ENCODE measurements around the gene MRPL34.

Gene MRPL34

DNA sequence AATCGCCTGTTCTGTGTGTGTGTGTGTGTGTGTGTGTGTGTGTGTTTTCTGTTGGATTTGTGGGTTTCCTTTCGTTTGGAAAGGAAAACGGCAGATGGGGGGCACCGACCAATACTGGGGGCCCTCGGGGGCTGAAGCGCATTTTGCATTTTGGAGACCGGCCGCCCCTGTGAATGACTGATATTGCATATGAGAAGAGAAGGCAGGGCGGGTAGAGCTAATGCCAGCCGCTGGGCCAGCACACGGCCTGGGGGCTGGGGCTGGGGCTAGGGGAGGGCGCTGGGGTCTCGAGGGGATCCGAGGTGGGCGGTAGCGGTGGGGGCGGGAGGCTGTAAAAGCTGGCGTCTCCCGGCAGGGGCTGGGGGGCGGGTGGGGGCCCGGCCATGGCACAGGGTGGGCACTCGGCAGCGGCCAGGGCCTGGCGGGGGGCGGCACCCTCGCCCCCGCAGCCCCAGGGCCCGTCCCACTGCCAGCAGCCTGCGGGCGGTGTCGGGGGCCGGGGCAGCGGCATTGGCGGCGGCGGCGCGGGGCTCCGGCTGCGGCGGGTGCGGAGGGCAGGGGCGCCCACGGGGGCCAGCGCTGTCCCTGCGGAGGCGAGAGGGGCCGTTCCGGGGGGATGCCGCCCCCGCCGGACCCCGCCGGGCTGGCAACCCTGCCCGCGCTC lies 17.8 kb downstream of the MRPL34 start:
- 94% methylated on average over 56 of the region's 56 CpGs for WGBS, 2 experiments
- peaks cover 8% of the 10 kb centered on the region for H3K36me3 ChIP-seq (ENCODE audit: control insufficient read depth, insufficient read depth, low read length)
- H3K4me1 ChIP-seq (ENCODE audit: control insufficient read depth, insufficient read depth, low read length) = peaks cover 9% of the 10 kb centered on the region
- H3K27me3 ChIP-seq (ENCODE audit: control insufficient read depth, insufficient read depth, low read length, poor library complexity, severe bottlenecking) = no peaks in the 10 kb centered on the region
- no peak overlapping the region for H3K4me3 ChIP-seq (ENCODE audit: insufficient read depth, low read depth, low read length)
- H3K9me3 ChIP-seq (ENCODE audit: control insufficient read depth, low read length) = no peaks in the 10 kb centered on the region
- no peak overlapping the region for H3K27ac ChIP-seq (ENCODE audit: insufficient read depth, low read depth, low read length, poor library complexity, severe bottlenecking)

DNA sequence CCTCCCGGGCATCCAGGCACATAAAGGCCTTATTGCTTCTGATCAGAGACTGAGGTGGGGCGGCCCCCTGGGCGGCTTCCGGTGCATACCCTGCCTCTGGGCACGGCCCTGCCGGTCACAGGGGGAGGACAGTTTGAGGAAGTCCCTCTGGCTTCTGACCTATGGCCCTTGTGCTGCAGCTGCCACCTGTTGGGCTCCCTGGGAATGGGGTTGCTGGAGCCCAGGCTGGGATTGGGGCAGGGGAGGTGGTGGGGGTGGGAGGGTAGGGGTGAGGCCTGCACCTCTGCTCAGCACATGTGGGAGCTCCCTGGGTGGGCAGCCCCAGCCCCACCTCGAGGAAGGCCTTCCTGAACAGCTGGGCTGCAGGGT lies 18.3 kb downstream of the MRPL34 start:
- 88 to 97% methylated on average over 7 of the region's 7 CpGs for WGBS, 2 experiments
- Histone ChIP-seq H3K27me3 (ENCODE audit: control insufficient read depth, insufficient read depth, low read length, poor library complexity, severe bottlenecking) (peaks cover 4% of the 10 kb centered on the region), H3K4me1 (ENCODE audit: control insufficient read depth, insufficient read depth, low read length) (peaks cover 9% of the 10 kb centered on the region), H3K4me3 (ENCODE audit: insufficient read depth, low read depth, low read length) (no peak overlapping the region), H3K9me3 (ENCODE audit: control insufficient read depth, low read length) (no peaks in the 10 kb centered on the region), H3K36me3 (ENCODE audit: control insufficient read depth, insufficient read depth, low read length) (peaks cover 8% of the 10 kb centered on the region), H3K27ac (ENCODE audit: insufficient read depth, low read depth, low read length, poor library complexity, severe bottlenecking) (no peak overlapping the region)

DNA sequence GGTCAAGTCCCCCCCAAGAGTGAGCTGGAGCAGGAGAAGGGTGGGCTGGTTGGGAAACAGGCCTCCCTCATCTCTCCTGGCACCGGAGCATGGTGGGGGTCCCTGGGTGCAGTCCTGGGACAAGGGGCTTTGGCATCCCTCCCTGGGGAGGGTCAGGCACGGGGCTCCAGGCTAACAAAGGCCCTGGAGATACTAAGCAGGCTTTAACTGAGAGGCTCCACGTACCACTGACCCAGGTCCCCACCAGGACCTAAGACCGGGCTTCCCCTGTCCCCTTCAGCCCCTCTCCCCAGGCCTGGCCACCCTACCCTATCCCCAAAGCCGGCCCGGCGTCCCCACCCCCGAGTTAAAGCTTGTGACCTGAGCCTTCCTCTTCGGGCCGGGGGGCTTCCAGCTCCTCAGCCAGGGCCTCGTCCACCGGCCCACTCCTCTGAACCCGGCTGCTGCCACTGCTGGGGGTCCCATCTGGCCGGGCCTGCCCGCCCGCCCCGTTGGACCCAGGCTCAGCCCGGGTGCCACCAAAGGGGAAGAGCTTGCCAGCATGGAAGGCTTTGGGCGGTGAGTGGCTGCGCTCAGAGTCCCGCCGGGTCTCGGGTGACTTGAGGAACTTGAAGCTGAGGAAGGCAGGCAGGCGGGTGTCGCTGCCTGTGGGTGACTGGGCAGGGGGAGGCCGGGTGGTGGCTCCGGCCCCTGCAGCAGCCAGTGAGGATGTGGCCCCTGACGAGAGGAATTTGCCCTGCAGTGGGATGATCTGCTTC lies 18.9 kb downstream of the MRPL34 start:
- H3K9me3 ChIP-seq (ENCODE audit: control insufficient read depth, low read length) = no peaks in the 10 kb centered on the region
- no peak overlapping the region for H3K27ac ChIP-seq (ENCODE audit: insufficient read depth, low read depth, low read length, poor library complexity, severe bottlenecking)
- 95% methylated on average over 28 of the region's 28 CpGs for WGBS, 2 experiments
- peaks cover 10% of the 10 kb centered on the region for H3K27me3 ChIP-seq (ENCODE audit: control insufficient read depth, insufficient read depth, low read length, poor library complexity, severe bottlenecking)
- peaks cover 5% of the 10 kb centered on the region for H3K36me3 ChIP-seq (ENCODE audit: control insufficient read depth, insufficient read depth, low read length)
- no peak overlapping the region for H3K4me3 ChIP-seq (ENCODE audit: insufficient read depth, low read depth, low read length)
- H3K4me1 ChIP-seq (ENCODE audit: control insufficient read depth, insufficient read depth, low read length) = peaks cover 9% of the 10 kb centered on the region

DNA sequence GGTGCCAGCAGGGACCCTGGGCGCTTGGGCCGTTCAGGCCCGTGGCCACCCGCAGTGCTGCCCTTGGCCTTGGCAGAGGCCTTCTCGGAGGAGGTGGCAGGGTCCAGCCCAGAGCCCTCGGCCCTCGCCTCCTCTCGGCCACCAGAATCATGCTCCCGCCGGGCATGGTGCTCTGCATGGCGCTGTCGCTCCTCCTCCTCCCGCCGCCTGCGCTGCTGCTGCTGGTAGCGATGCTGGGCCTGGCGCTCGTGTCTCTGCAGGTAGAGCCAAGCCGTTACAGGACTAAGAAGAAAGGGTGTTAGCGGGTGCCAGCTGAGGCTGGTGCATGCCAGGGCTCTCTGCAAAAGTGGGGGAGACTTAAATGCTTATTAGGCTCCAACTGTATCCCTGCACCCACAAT lies 19.5 kb downstream of the MRPL34 start:
- WGBS, 2 experiments = 95 to 96% methylated on average over 20 of the region's 20 CpGs
- H3K27ac ChIP-seq (ENCODE audit: insufficient read depth, low read depth, low read length, poor library complexity, severe bottlenecking) = no peak overlapping the region
- peaks cover 12% of the 10 kb centered on the region for H3K27me3 ChIP-seq (ENCODE audit: control insufficient read depth, insufficient read depth, low read length, poor library complexity, severe bottlenecking)
- H3K4me1 ChIP-seq (ENCODE audit: control insufficient read depth, insufficient read depth, low read length) = peaks cover 9% of the 10 kb centered on the region
- no peaks in the 10 kb centered on the region for H3K9me3 ChIP-seq (ENCODE audit: control insufficient read depth, low read length)
- no peak overlapping the region for H3K4me3 ChIP-seq (ENCODE audit: insufficient read depth, low read depth, low read length)
- peaks cover 4% of the 10 kb centered on the region for H3K36me3 ChIP-seq (ENCODE audit: control insufficient read depth, insufficient read depth, low read length)

DNA sequence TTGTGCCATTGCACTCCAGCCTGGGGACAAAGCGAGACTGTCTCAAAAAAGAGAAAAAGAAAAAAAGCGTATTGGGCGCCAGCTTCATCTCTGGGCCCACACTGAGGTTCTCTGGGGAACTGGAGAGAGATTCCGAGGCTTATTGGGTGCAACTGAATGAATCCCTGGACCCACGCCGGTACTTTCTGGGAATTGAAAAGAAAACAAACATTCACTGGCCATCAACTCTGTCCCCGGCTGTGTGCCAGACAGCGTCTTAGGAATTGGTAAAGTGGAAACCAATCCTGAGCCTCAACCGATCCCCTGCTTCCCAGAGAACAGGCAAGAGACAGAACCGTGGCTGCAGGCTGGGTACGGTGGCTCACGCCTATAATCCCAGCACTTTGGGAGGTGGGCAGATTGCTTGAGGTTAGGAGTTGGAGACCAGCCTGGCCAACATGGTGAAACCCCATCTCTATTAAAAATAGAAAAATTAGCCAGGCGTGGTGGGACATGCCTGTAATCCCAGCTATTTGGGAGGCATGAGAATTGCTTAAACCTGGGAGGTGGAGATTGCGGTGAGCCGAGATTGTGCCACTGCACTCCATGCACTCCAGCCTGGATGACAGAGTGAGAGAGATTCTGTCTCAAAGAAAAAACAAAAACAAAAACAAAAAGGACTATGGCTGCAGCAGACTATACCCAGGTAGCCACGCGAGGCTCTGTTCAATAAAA lies 20.4 kb downstream of the MRPL34 start:
- Histone ChIP-seq H3K27ac (ENCODE audit: insufficient read depth, low read depth, low read length, poor library complexity, severe bottlenecking) (no peak overlapping the region), H3K36me3 (ENCODE audit: control insufficient read depth, insufficient read depth, low read length) (peaks cover 4% of the 10 kb centered on the region), H3K27me3 (ENCODE audit: control insufficient read depth, insufficient read depth, low read length, poor library complexity, severe bottlenecking) (peaks cover 12% of the 10 kb centered on the region), H3K9me3 (ENCODE audit: control insufficient read depth, low read length) (no peaks in the 10 kb centered on the region), H3K4me3 (ENCODE audit: insufficient read depth, low read depth, low read length) (no peak overlapping the region), H3K4me1 (ENCODE audit: control insufficient read depth, insufficient read depth, low read length) (peaks cover 9% of the 10 kb centered on the region)
- 94 to 97% methylated on average over 17 of the region's 17 CpGs for WGBS, 2 experiments

DNA sequence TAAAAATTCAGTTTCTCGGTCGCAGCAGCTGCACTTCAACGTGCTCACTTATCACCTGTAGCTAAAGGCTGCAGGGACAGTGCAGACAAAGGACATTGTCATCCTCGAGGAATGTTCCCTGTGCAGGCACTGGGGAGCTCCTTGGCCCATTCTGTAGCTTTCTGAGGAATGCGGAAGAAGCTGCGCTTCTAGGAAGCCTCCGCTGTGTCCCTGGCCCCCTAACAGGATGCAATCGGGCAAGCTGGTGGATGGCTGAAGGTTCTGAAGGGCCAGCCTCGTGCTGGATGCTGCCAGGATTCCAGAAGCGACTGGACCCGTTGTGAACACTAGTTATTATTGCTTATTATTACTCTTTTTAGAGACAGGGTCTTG lies 20.9 kb downstream of the MRPL34 start:
- peaks cover 9% of the 10 kb centered on the region for H3K4me1 ChIP-seq (ENCODE audit: control insufficient read depth, insufficient read depth, low read length)
- H3K36me3 ChIP-seq (ENCODE audit: control insufficient read depth, insufficient read depth, low read length) = peaks cover 4% of the 10 kb centered on the region
- H3K4me3 ChIP-seq (ENCODE audit: insufficient read depth, low read depth, low read length) = no peak overlapping the region
- H3K27me3 ChIP-seq (ENCODE audit: control insufficient read depth, insufficient read depth, low read length, poor library complexity, severe bottlenecking) = peaks cover 12% of the 10 kb centered on the region
- WGBS, 2 experiments = 81 to 83% methylated on average over 11 of the region's 11 CpGs
- H3K9me3 ChIP-seq (ENCODE audit: control insufficient read depth, low read length) = no peaks in the 10 kb centered on the region
- no peak overlapping the region for H3K27ac ChIP-seq (ENCODE audit: insufficient read depth, low read depth, low read length, poor library complexity, severe bottlenecking)

DNA sequence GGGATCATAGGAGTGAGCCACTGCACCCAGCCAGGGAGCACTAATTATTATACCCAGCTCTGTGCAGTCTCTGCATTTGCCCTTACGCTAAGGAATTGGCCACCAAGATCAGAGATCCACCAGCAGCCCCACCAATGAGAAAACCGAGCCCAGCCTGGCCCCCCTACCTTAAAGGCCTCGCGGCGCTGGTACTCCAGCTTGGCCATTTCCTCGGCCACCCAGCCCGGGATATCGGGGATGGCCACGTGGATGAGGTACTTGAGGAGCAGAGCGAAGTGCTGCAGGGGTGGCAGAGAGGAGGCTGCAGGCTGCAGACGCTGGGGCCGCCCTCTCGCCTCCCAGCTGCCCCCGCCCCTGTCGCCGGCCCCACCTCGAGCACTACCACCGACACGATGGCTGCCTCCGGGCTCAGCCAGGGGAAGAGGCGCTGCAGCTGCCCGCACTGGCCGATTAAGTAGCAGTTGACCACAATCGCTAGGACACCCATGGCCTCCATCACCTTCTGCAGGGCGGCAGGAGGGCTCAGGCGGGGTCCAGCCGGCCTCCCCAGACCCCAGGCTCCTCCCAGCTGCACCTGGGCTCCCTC lies 21.5 kb downstream of the MRPL34 start:
- peaks cover 9% of the 10 kb centered on the region for H3K4me1 ChIP-seq (ENCODE audit: control insufficient read depth, insufficient read depth, low read length)
- H3K4me3 ChIP-seq (ENCODE audit: insufficient read depth, low read depth, low read length) = peak overlapping the region; percentile 47
- no peaks in the 10 kb centered on the region for H3K9me3 ChIP-seq (ENCODE audit: control insufficient read depth, low read length)
- H3K27ac ChIP-seq (ENCODE audit: insufficient read depth, low read depth, low read length, poor library complexity, severe bottlenecking) = peak overlapping the region; percentile 27
- peaks cover 4% of the 10 kb centered on the region for H3K36me3 ChIP-seq (ENCODE audit: control insufficient read depth, insufficient read depth, low read length)
- 69 to 70% methylated on average over 27 of the region's 27 CpGs for WGBS, 2 experiments
- H3K27me3 ChIP-seq (ENCODE audit: control insufficient read depth, insufficient read depth, low read length, poor library complexity, severe bottlenecking) = peaks cover 12% of the 10 kb centered on the region

DNA sequence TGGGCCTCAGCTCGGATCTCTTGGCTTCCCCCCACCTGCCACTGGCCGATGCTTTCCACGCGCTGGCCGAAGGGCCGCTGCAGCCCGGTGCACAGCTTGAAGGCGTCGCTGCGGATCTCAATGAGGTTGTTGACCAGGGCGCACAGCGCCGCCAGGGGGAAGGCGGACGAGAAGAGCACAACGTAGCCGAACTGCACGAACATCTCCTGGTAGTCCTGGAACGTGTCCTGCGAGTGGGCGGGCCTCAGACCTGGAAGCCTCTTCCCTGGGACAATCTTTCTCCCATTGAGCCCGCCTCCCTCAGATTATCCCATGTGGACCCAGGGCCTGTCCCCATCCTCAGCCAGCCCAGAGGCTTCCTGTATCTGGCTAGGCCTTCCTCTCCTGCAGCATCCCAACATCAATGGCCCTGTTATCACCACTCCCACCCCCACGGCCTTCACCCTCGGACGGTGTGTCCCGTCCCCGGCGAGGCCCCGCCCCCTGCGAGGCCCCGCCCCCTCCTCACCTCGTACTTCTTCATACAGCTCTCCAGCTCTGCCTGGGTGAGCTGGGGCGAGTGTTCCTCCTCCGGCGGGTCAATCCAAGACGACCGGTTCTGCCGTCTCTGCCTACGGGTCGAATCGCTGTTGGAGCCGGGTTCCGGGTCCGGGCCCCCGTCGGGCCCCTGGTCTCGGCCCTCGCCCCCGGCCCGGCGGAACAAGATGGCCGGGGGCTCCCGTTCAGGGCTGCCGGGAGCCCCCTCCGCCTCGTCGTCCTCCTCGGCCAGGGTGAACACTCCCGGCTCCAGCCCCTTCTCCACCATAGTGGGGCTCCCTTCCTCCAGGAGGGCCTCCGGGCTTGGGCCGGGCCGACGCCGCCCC lies 22.2 kb downstream of the MRPL34 start:
- H3K4me1 ChIP-seq (ENCODE audit: control insufficient read depth, insufficient read depth, low read length) = peaks cover 9% of the 10 kb centered on the region
- peak overlapping the region; percentile 47 for H3K4me3 ChIP-seq (ENCODE audit: insufficient read depth, low read depth, low read length)
- peak overlapping the region; percentile 37 for H3K27ac ChIP-seq (ENCODE audit: insufficient read depth, low read depth, low read length, poor library complexity, severe bottlenecking)

DNA sequence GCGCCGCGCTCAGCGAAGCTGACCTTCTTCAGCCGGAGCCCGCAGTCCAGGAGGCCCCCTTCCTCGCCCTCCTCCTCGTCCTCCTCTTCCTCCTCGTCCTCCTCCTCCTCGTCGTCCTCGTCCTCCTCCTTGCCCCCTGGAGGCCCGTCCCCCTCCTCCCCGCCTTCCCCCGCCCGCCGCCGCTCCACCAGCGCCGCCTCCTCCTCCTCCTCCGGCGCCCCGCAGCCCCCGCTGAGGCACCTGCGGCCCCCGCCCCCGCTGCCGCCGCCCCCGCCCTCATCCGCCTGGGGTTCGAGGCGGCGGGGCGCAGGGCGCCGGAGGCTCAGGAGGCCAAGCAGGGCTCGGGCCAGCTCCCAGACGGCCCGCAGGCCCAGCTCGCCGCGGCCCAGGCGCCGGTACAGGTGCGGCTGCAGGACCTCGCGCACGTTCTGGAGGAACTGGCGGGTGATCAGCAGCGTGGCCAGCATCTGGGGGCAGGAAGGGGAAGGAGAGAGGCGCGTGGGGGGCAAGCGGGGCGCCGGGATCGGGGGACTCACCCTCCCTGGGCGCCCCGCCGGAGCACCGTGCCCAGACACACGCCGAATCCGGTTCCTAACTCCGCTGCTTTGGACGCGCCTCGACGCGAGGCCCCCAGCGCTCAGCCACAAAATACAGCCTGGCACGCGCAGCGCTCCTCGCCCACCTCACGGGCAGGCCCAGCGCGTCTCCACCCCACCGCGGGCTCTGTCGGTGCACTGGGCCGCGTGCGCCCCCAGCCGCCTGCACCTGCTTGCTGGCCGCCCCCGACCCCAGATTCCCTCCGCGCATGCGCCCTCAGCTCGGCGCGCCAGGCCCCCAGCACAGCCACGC lies 23.1 kb downstream of the MRPL34 start:
- Histone ChIP-seq H3K36me3 (ENCODE audit: control insufficient read depth, insufficient read depth, low read length) (peaks cover 9% of the 10 kb centered on the region), H3K9me3 (ENCODE audit: control insufficient read depth, low read length) (no peaks in the 10 kb centered on the region), H3K4me3 (ENCODE audit: insufficient read depth, low read depth, low read length) (peak overlapping the region; percentile 47), H3K27me3 (ENCODE audit: control insufficient read depth, insufficient read depth, low read length, poor library complexity, severe bottlenecking) (peaks cover 12% of the 10 kb centered on the region), H3K27ac (ENCODE audit: insufficient read depth, low read depth, low read length, poor library complexity, severe bottlenecking) (no peak overlapping the region), H3K4me1 (ENCODE audit: control insufficient read depth, insufficient read depth, low read length) (peaks cover 9% of the 10 kb centered on the region)
- 26% methylated on average over 87 of the region's 94 CpGs for WGBS, 2 experiments

More for the DNA sequence above, 22.2 kb downstream of the MRPL34 start:
- Histone ChIP-seq H3K27me3 (ENCODE audit: control insufficient read depth, insufficient read depth, low read length, poor library complexity, severe bottlenecking) (peaks cover 12% of the 10 kb centered on the region), H3K36me3 (ENCODE audit: control insufficient read depth, insufficient read depth, low read length) (peaks cover 6% of the 10 kb centered on the region), H3K9me3 (ENCODE audit: control insufficient read depth, low read length) (no peaks in the 10 kb centered on the region)
- WGBS, 2 experiments = 3 to 4% methylated on average over 61 to 64 of the region's 64 CpGs
